HG03064 (cell line): ENCODE data around the gene TMTC3.
"Not testable (repeated sequence)": the region's sequence is repeated elsewhere in the genome, so short reads cannot be mapped to it uniquely, and the experiment has no call there.

Experiments used
- ATAC-seq: cut with Tn5 transposase; IDR thresholded peaks from one replicate; pipeline ENCODE4 v1.9.1; 2021; ENCODE audit warnings: low read depth; ENCODE audit not compliant: unreplicated experiment

TMTC3 gene

GRCh38 chr12:88141774-88142609, at the start of gene TMTC3, which contains the start of gene CEP290:
Gene TMTC3, plus strand, starts transcription at chr12:88142307. Its CDS starts 6,009 bp downstream, at chr12:88148316.
Gene CEP290, minus strand, starts transcription at chr12:88142088. Its CDS starts 781 bp downstream, at chr12:88141307.
- ATAC-seq, result peak; percentile 94

- no peak for ATAC-seq
Measured at GRCh38 chr12:88092771-88093170, 49.3 kb upstream of the TMTC3 start.

GRCh38 chr12:88093573-88093972, 48.5 kb upstream of the TMTC3 start:
- no peak for ATAC-seq

- no peak for ATAC-seq
Measured at GRCh38 chr12:88108021-88108420, 34.1 kb upstream of the TMTC3 start.

- no peak for ATAC-seq
Measured at GRCh38 chr12:88111074-88111652, 30.9 kb upstream of the TMTC3 start.

- no peak for ATAC-seq
Measured at GRCh38 chr12:88113871-88114270, 28.2 kb upstream of the TMTC3 start.

GRCh38 chr12:88122666-88123065, 19.4 kb upstream of the TMTC3 start:
- ATAC-seq, result no peak

- no peak for ATAC-seq
Measured at GRCh38 chr12:88127099-88127498, 15.0 kb upstream of the TMTC3 start.

GRCh38 chr12:88127855-88128254, 14.3 kb upstream of the TMTC3 start:
- no peak for ATAC-seq

GRCh38 chr12:88132392-88132791, 9.7 kb upstream of the TMTC3 start:
- ATAC-seq, result no peak

GRCh38 chr12:88133181-88133580, 8.9 kb upstream of the TMTC3 start:
- not testable (repeated sequence) for ATAC-seq

- ATAC-seq, result not testable (repeated sequence)
Measured at GRCh38 chr12:88139711-88140110, 2.4 kb upstream of the TMTC3 start.

- ATAC-seq, result peak; percentile 0
Measured at GRCh38 chr12:88141425-88141773, 708 bp upstream of the TMTC3 start.

GRCh38 chr12:88142610-88142991, 494 bp downstream of the TMTC3 start:
- peak; percentile 7 for ATAC-seq

GRCh38 chr12:88144037-88144436, 1.9 kb downstream of the TMTC3 start:
- no peak for ATAC-seq

- ATAC-seq, result no peak
Measured at GRCh38 chr12:88144546-88145468, 2.7 kb downstream of the TMTC3 start.

- ATAC-seq, result no peak
Measured at GRCh38 chr12:88145567-88146505, 3.7 kb downstream of the TMTC3 start.

GRCh38 chr12:88150063-88150462, 8.0 kb downstream of the TMTC3 start:
- ATAC-seq, result no peak

- no peak for ATAC-seq
Measured at GRCh38 chr12:88153959-88154358, 11.9 kb downstream of the TMTC3 start.

- no peak for ATAC-seq
Measured at GRCh38 chr12:88156075-88156654, 14.1 kb downstream of the TMTC3 start.
